T follicular helper cell (primary cell): ENCODE data around the gene MYO18B.

Source experiments
- DNase-seq: peaks from one replicate; pipeline ENCODE4 v3.0.0-alpha.2; 2020; ENCODE audit warnings: low read depth

Gene MYO18B

GRCh38 chr22:25852223-25852622 is 110.2 kb downstream of the MYO18B start:
- DNase-seq = no peak

GRCh38 chr22:25853078-25853477 is 111.1 kb downstream of the MYO18B start:
- DNase-seq = no peak

GRCh38 chr22:25853501-25854284 is 111.7 kb downstream of the MYO18B start:
- DNase-seq = no peak

GRCh38 chr22:25869771-25870170 is 127.8 kb downstream of the MYO18B start:
- DNase-seq = no peak

- no peak for DNase-seq
Observed at GRCh38 chr22:25874327-25874726, 132.3 kb downstream of the MYO18B start.

GRCh38 chr22:25875461-25875860 is 133.5 kb downstream of the MYO18B start:
- DNase-seq = no peak

- DNase-seq = no peak
Observed at GRCh38 chr22:25876871-25877270, 134.9 kb downstream of the MYO18B start.

- no peak for DNase-seq
Observed at GRCh38 chr22:25878933-25879332, 136.9 kb downstream of the MYO18B start.

- DNase-seq = no peak
Observed at GRCh38 chr22:25880524-25880923, 138.5 kb downstream of the MYO18B start.

GRCh38 chr22:25881210-25881755 is 139.3 kb downstream of the MYO18B start:
- no peak for DNase-seq

GRCh38 chr22:25882360-25882759 is 140.4 kb downstream of the MYO18B start:
- DNase-seq = no peak

- no peak for DNase-seq
Observed at GRCh38 chr22:25883482-25884033, 141.6 kb downstream of the MYO18B start.

GRCh38 chr22:25884121-25884520 is 142.1 kb downstream of the MYO18B start:
- no peak for DNase-seq

- no peak for DNase-seq
Observed at GRCh38 chr22:25888399-25889054, 146.5 kb downstream of the MYO18B start.

GRCh38 chr22:25890651-25891050 is 148.7 kb downstream of the MYO18B start:
- no peak for DNase-seq

- no peak for DNase-seq
Observed at GRCh38 chr22:25892678-25893077, 150.7 kb downstream of the MYO18B start.

GRCh38 chr22:25895678-25896077 is 153.7 kb downstream of the MYO18B start:
- no peak for DNase-seq

GRCh38 chr22:25896098-25896497 is 154.1 kb downstream of the MYO18B start:
- DNase-seq = no peak

GRCh38 chr22:25896592-25896991 is 154.6 kb downstream of the MYO18B start:
- no peak for DNase-seq

GRCh38 chr22:25898707-25899365 is 156.8 kb downstream of the MYO18B start:
- no peak for DNase-seq

GRCh38 chr22:25899566-25899965 is 157.6 kb downstream of the MYO18B start:
- DNase-seq = no peak

GRCh38 chr22:25900390-25900789 is 158.4 kb downstream of the MYO18B start:
- no peak for DNase-seq
